Skeletal muscle tissue (tissue), 4 donors: ENCODE measurements around the gene BASP1. TPM values are rescaled to one million over a fixed set of nuclear protein-coding genes. Genes with fewer than 3 reads are reported as not detected.

Experiments used
- H3K27ac ChIP-seq: one replicate; pipeline ENCODE4 v1.7.0; 2013; ENCODE audit warnings: mild to moderate bottlenecking, low read depth, low read length, inconsistent platforms
- H3K27me3 ChIP-seq, 3 donors: one replicate each; pipeline ENCODE4 v1.7.0; 2013; ENCODE audit warnings: low read length in 3 of 3; ENCODE audit not compliant: control insufficient read depth in 3 of 3, insufficient read depth in 3 of 3
- H3K36me3 ChIP-seq, 3 donors: one replicate each; pipeline ENCODE4 v1.7.0; 2013; ENCODE audit warnings: low read length in 3 of 3; ENCODE audit not compliant: control insufficient read depth in 3 of 3, insufficient read depth in 3 of 3
- H3K4me1 ChIP-seq, 3 donors: one replicate each; pipeline ENCODE4 v1.7.0; 2013; ENCODE audit warnings: low read length in 3 of 3, mild to moderate bottlenecking in 3 of 3; ENCODE audit not compliant: control insufficient read depth in 3 of 3, insufficient read depth in 3 of 3
- H3K4me3 ChIP-seq, 3 donors: one replicate each; pipeline ENCODE4 v1.7.0; 2013; ENCODE audit warnings: low read length in 3 of 3
- H3K9ac ChIP-seq, 3 donors: one replicate each; pipeline ENCODE4 v1.7.0; 2013; ENCODE audit warnings: low read length in 3 of 3, mild to moderate bottlenecking in 3 of 3, moderate library complexity in 2 of 3, low read depth in 1 of 3
- H3K9me3 ChIP-seq, 3 donors: one replicate each; pipeline ENCODE4 v1.7.0; 2013; ENCODE audit warnings: low read length in 3 of 3; ENCODE audit not compliant: control insufficient read depth in 3 of 3
- total RNA-seq: library from RNA; depleted of rRNA; stranded (reverse); fragments of >200 nt; gene quantifications from one replicate; pipeline ENCODE4 v1.2.3, GENCODE V29; 2014
- donor health status: Osteomylitis.

Gene BASP1
- total RNA-seq, 1 donor from 2014 or later = 12.5 TPM

DNA sequence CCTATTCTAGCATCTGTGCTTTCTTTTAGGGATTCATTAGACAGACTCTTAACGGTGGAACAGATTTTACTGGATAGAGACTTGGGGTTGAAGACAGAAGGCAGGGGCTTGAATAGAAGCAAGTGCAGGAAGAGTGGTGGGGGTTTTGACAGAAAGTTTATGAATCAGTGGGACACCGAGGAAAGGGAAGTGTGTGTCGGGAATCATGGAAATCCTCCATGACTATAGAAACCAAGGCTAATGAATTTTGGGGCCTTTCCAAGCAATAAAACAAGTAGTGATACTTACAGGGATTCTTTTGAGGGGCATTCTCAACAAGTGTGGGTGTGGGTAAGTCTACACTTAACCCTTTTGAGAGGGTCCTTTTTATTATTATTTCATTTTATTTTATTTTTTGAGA is 12.8 kb downstream of the BASP1 start:
- Histone ChIP-seq H3K36me3 (no peaks in the 10 kb centered on the region), H3K27ac (no peak overlapping the region), H3K4me3 (no peak overlapping the region), H3K4me1 (no peaks in the 10 kb centered on the region), H3K9ac (no peak overlapping the region), H3K27me3 (peaks cover 4 to 11% (median 7%) of the 10 kb centered on the region in 3 donors), H3K9me3 (peaks cover 0 to 4% (median 2%) of the 10 kb centered on the region in 3 donors)

DNA sequence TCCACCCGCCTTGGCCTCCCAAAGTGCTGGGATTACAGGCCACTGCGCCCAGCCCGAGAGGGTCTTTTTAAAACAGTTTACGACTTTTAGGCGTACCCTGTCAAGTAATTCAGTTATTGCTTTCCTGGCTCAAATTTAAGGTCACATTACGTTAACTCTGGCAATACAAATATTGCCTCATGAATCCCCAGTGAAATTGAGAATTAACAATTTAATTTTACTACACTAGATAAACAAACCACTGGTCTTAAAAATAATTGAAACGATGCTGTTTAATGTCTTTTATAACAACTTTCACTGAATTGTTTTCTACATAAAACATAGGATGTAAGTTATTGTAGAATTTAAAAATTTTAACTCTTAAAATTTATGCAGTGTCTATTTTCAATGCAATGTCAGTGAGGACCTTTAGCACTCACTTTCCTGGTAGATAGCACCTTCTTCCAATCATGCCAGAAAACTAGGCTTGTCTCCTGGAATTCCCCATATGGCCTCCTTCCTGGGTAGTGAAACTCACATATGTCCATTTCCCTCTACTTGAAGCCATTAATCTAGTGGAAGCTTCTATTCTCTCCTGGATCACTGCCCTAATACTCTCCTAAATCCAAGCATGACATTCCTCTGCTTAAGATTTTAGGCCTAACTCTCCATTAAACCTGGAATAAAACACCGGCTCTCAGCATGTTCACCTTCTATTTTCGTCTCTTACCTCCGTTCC is 13.5 kb downstream of the BASP1 start:
- no peaks in the 10 kb centered on the region for H3K4me1 ChIP-seq

DNA sequence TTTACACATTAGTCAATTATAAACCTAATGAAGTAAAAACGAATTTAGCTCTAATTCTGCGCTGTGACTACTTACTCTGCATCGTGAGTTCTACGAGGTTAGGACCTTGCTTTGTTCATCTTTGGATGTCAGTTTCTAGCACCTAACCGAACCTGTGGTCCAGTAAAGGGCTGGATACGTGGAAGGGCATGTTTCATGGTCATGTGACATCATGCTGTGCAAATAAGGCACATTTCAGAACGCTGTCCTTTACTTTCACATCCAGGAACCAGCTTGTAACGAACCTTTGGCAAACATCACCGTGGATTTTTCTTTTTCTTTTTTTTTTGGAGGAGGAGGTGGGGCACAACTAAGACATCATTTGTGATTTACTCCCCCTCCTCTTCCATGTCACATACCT is 15.0 kb downstream of the BASP1 start:
- Histone ChIP-seq H3K9ac (no peak overlapping the region), H3K27me3 (peaks cover 0 to 4% (median 3%) of the 10 kb centered on the region in 3 donors), H3K4me3 (no peak overlapping the region), H3K4me1 (no peaks in the 10 kb centered on the region), H3K27ac (no peak overlapping the region), H3K36me3 (no peaks in the 10 kb centered on the region), H3K9me3 (peaks cover 0 to 4% (median 2%) of the 10 kb centered on the region in 3 donors)

More for the DNA sequence above, 13.5 kb downstream of the BASP1 start:
- no peak overlapping the region for H3K4me3 ChIP-seq
- H3K36me3 ChIP-seq = no peaks in the 10 kb centered on the region
- H3K9me3 ChIP-seq = peaks cover 0 to 4% (median 2%) of the 10 kb centered on the region in 3 donors
- H3K27ac ChIP-seq = no peak overlapping the region
- H3K9ac ChIP-seq = no peak overlapping the region
- H3K27me3 ChIP-seq = peaks cover 0 to 4% (median 3%) of the 10 kb centered on the region in 3 donors

DNA sequence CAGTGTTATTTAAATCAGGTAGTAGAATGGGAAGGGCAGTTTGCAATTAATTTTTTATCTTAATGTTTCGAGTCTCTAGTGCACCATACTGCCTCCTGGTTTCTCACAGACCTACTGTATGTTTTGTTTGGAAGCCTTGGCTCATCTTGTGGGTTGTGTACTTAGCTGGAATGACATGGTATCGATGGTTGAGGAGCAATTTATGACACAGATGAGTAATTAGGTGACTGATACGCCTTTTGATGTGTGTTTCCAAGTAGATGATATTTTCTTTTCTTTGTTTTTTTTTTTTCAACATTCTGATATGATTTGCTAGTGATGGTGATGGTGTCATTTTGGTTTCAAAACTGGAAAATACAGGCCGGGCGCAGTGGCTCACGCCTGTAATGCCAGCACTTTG is 16.1 kb downstream of the BASP1 start:
- H3K27me3 ChIP-seq = peaks cover 0 to 4% (median 3%) of the 10 kb centered on the region in 3 donors
- peaks cover 0 to 4% (median 2%) of the 10 kb centered on the region in 3 donors for H3K9me3 ChIP-seq
- no peaks in the 10 kb centered on the region for H3K4me1 ChIP-seq
- no peak overlapping the region for H3K9ac ChIP-seq
- no peaks in the 10 kb centered on the region for H3K36me3 ChIP-seq
- H3K27ac ChIP-seq = no peak overlapping the region
- no peak overlapping the region for H3K4me3 ChIP-seq

DNA sequence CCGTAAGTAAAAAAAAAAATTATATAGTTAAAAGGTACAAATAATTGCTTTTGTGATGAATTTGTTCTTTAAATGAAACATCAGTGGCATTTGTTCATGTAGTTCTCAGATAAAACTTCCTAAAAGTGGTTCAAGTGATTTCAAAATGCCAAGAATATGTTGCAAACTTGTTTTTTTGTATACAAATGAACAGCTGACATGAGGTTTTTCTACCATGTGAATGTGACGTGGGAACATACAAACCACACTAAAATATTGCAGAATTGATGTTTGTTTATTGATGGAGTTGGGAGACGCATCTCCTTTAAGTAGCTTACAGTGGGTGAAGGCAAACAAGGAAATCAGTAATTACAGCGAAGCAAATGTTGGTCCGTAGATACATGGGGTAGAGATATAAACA is 16.9 kb downstream of the BASP1 start:
- Histone ChIP-seq H3K9me3 (peaks cover 0 to 4% (median 2%) of the 10 kb centered on the region in 3 donors), H3K4me3 (no peak overlapping the region), H3K9ac (no peak overlapping the region), H3K4me1 (no peaks in the 10 kb centered on the region), H3K27me3 (peaks cover 0 to under 1% (median 0%) of the 10 kb centered on the region in 3 donors), H3K27ac (no peak overlapping the region), H3K36me3 (no peaks in the 10 kb centered on the region)

DNA sequence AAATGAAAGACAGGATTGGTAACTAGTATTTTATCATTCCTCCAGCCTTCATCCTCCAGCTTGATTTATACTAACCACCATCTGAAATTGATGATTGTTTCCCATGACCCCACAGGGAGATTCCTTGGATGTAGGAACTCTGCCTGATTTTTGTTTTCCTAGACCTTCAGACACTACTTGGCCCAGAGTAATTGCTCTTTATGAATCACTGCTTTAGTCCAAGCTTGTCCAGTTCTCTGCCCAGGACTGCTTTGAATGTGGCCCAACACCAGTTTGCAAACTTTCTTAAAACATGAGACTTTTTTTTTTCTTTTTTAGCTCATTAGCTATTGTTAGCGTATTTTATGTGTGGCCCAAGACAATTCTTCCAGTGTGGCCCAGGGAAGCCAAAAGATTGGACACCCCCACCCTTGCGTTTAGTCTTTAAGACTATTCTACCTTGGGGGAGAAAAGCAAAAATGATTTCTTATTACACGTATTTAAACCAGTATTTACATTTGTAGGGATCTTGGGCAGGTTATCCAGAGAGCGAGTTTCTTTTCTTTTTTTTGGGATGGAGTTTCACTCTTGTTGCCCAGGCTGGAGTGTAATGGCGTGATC is 18.4 kb downstream of the BASP1 start:
- no peak overlapping the region for H3K4me3 ChIP-seq
- H3K4me1 ChIP-seq = no peaks in the 10 kb centered on the region
- peaks cover 0 to 4% (median 2%) of the 10 kb centered on the region in 3 donors for H3K9me3 ChIP-seq
- no peak overlapping the region for H3K27ac ChIP-seq
- H3K36me3 ChIP-seq = no peaks in the 10 kb centered on the region
- H3K27me3 ChIP-seq = no peaks in the 10 kb centered on the region
- no peak overlapping the region for H3K9ac ChIP-seq

DNA sequence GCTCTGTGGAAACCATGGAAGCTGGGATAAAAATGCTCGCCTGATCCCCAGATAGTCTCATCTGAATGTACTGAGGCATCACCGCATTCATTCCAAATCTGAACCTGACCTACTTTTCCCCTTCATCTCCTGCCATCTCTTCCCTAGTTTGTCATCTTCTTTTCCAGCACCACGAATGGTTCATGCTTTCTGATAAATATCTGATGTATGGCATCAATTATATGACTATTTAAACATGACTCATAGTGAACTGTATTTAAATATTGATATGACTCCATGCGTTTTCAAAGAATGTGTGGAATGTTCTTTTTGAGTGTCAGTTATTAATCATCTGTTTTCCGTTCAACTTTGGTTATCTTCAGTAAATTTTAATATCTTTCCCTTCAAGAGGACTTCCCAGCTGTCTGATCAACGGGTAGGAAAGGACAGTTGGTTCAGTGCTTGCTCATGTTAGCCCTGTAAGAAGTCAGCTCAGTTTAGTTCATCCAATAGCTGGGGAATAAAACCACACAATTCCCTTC is 21.1 kb downstream of the BASP1 start:
- H3K9me3 ChIP-seq = no peaks in the 10 kb centered on the region
- no peak overlapping the region for H3K9ac ChIP-seq
- no peaks in the 10 kb centered on the region for H3K36me3 ChIP-seq
- no peak overlapping the region for H3K27ac ChIP-seq
- H3K4me1 ChIP-seq = no peaks in the 10 kb centered on the region
- no peak overlapping the region for H3K4me3 ChIP-seq
- H3K27me3 ChIP-seq = no peaks in the 10 kb centered on the region

DNA sequence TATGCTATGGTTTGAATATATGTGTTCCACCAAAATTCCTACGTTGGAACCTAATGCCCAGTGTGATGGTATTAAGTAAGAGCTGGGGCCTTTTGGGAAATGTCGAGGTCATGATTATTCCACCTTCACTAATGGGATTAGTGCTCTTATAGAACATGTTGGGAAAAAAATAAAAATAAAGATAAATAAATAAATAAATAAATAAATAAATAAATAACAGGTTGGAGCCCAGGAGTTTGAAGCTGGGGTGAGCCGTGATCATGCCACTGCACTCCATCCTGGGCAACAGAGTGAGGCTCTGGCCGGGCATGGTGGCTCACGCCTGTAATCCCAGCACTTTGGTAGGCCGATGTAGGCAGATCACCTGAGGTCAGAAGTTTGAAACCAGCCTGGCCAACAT is 22.5 kb downstream of the BASP1 start:
- H3K9ac ChIP-seq = no peak overlapping the region
- H3K36me3 ChIP-seq = no peaks in the 10 kb centered on the region
- H3K27ac ChIP-seq = no peak overlapping the region
- no peaks in the 10 kb centered on the region for H3K4me1 ChIP-seq
- no peaks in the 10 kb centered on the region for H3K9me3 ChIP-seq
- no peaks in the 10 kb centered on the region for H3K27me3 ChIP-seq
- no peak overlapping the region for H3K4me3 ChIP-seq

DNA sequence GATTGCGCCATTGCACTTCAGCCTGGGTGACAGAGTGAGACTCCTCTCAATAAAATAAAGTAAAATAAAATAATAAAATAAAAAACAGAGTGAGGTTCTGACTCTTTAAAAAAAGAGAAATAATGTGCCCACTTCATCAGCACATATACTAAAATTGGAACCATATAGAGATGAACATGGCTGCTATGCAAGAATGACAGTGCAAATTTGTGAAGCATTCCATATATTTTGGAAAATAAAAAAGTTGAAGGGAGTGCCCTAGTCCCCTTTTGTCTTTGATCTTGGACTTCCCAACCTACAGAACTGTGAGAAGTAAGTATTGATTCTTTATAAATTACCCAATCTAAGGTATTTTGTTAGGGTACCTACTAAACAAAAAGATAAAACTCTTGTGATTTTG is 23.1 kb downstream of the BASP1 start:
- Histone ChIP-seq H3K9me3 (no peaks in the 10 kb centered on the region), H3K4me3 (no peak overlapping the region), H3K27ac (no peak overlapping the region), H3K9ac (no peak overlapping the region), H3K27me3 (no peaks in the 10 kb centered on the region), H3K36me3 (no peaks in the 10 kb centered on the region), H3K4me1 (no peaks in the 10 kb centered on the region)

DNA sequence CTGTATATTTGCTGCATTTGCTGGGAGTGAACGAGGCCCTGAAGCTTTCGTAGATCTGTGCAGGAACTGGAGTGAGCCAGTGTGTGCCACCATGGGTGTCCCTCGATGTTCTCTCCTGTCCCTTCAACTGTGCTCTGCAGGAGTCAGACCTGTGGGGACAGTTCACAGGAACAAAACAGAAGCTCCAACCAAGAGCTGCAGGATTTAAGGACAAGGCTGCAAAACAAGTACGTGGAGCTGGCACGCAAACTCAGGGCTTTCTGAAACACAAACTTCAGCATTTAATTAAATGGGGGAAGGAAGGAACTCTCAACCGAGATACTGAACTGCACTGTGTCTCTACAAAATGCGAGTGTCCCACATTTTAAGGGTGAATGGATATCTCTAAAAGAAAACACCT is 24.2 kb downstream of the BASP1 start:
- no peaks in the 10 kb centered on the region for H3K27me3 ChIP-seq
- H3K27ac ChIP-seq = no peak overlapping the region
- H3K9me3 ChIP-seq = no peaks in the 10 kb centered on the region
- no peaks in the 10 kb centered on the region for H3K4me1 ChIP-seq
- H3K4me3 ChIP-seq = no peak overlapping the region
- no peaks in the 10 kb centered on the region for H3K36me3 ChIP-seq
- no peak overlapping the region for H3K9ac ChIP-seq
